Measurements from ENCODE around the gene SPINK7.

SPINK7 gene

GRCh38 chr5:148347706-148348105 is 35.5 kb downstream of the SPINK7 start:
- no peak for DNase-seq

GRCh38 chr5:148352696-148353095 is 40.5 kb downstream of the SPINK7 start:
- no peak for DNase-seq

GRCh38 chr5:148353634-148354033 is 41.4 kb downstream of the SPINK7 start:
- DNase-seq, result no peak

GRCh38 chr5:148364343-148364742 is 52.1 kb downstream of the SPINK7 start:
- no peak for DNase-seq

Data from activated CD4-positive, alpha-beta T cell treated with anti-CD3 and anti-CD28 coated beads, Interleukin-2, amount 50 U/mL, for 16 hours (primary cell).